Stimulated activated CD8-positive, alpha-beta memory T cell treated with anti-CD3 and anti-CD28 coated beads, Interleukin-7, amount 100 ng/mL, for 1 hour (primary cell): ENCODE results near the gene MYOF.
"Not testable (repeated sequence)": the region's sequence is repeated elsewhere in the genome, so short reads cannot be mapped to it uniquely, and the experiment has no call there.

ENCODE experiments used
- DNase-seq, 2 donors: peaks; one replicate each; pipeline ENCODE4 v3.0.0-alpha.2; 2020; ENCODE audit warnings: low read depth in 2 of 2

MYOF gene

DNA sequence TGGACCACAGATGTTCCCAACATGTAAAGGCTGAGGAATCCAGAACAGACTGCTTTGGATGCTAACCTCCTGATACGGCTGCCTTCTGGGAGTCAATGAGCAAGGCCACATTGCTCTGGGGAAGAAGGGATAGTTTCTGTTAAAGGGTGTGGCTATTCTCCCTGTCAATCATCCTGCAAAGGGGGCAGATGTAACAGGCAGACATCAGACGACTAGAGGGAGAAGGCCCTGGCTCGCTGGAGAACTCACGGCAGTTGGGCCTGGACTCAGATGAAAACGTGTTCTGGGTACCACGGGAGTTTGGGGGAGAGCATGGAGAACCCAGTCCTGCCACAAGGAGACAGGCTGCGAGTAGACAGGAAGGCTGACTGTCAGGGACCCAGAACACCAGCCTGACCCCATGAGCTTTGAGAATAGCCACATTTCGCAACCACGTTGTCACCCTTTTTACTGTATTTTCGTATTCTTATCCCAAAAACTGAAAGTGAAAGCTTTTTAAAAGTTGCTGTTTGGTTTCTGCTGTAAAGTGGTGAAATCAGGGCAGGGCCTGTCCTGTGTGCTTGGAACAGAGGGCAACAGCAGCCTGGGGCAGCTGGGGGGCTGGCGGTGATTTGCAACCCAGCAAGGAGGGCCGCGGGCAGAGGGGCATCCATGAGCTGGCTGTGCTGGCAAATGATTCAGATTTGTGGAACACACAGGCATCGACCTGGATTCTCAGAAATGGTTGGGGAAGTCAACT is 95.3 kb downstream of the MYOF start:
- no peak for DNase-seq

DNA sequence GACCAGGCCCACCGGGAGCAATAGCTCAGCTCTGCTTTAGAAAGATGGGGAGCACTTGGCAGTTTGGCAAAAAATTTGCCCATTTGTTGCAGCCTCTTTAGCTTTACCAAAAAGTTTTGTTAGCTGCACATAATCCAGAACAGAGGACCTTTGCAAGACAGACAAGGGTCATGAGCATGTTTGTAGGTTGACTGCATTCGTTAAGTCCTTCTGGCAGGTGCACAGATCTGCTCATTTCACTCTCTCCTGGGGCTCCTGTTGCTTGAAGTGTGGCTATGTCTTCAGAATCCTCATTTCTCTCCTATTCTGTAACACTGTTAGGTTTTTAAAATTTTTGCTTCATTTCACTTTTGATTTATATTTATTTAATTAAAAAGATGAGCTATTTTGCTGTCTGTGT is 96.8 kb downstream of the MYOF start:
- no peak for DNase-seq

DNA sequence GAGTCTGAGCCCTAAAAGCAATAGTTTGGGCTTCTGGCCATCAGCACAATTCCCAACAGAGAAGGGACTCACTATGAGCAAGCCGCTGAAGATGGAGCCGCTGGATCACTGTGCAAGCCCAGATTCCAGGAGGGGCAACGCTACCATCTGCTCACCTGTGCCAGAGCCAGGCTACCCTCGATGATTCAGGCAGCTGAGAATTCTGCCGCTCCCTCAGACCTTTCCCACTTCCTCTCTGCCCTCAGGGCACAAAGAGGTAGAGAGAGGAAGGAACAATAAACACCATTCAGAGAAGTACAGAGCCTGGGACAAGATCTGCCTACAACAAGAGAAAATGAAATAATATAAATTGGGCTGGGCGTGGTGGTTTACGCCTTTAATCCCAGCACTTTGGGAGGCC is 98.1 kb downstream of the MYOF start:
- no peak for DNase-seq

DNA sequence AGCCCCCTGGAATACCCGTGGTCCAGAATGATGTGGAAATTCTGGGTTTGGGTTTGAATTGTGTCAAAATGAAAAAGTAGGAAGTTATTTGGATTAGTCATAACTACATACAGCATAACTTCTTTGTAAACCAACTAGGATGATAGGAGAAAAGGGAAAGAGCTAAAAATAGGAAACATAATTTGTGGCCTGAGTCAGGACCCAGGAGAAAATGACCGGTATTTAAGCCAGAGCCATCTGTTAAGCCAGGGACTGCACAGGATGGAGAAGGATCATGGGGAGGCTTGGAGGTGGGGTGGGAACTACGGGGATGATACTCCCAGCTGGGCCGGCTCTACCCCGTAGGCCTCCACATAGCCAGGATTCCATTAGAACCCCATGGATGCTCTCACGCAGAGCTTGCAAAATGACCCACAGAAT is 98.6 kb downstream of the MYOF start:
- no peak for DNase-seq

DNA sequence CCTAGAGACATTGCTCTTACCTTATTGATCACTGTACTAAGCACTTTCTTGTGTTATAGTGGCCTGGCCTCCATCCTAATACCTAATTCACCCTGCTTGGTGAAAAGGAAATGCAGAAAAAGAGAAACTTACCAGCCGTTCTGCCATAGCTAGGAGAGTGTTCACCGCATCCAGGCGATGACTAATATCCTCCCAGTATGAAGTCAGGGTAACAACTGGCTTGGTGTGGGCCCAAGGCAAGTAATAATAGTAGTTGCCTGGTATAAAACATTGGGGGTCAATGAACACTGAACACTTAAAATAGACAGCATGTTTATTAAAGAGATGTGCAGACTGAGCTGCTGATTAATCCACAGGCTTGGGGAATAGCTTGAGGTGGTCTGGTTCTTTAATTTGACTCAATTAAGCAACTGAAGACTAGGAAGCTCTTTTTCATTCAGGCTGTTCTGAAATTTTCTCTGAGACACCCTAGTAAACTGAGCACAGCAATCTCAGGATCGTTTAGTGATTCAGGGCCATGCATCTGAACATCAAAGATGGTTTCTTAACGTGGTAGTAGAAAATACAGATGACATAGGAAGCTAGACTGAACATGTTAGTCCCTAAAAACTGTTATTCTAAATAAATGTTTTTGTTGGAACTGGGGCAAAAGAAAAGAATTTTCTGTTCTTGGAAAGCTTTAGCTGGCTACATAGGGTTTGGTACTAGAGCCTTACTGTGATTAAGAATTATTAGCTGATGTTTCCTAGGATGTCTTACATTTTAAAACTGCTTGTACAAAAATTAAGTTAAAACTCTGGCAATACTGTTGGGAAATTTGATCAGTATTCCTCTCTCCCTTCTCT is 102.2 kb downstream of the MYOF start:
- no peak for DNase-seq

DNA sequence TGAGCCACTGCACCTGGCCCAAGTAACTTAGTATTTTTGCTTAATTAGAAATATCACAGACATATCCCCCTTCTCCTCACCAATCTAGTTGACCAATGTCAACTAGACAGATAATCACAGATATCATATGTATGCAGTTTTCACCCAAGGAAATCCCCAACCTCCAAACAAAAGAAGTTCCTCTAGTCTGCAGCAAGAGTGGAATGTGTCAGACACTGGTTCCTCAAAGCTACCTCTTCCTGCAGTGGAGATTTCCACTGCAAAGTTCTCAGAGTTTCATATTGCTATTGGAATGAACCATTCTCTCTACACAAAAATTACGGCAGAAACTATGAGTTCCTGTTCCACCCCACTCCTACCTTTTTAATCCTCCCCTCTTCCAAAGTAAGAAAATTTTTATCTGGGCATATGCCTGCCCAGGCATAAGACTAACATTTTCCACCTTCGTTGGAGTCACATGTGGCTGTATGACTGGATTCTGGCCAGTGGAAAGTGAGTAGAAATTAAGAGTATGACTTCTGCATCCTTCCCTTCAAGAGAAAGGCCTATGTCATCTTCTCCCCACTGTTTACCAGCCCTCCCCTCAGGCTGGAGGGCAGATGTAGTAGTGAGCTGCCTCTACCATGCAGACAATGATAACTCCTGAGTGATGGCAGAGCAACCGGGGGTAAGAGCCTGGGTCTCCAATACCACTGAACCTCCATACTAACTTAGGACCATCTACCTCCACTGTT is 103.0 kb downstream of the MYOF start:
- no peak for DNase-seq

DNA sequence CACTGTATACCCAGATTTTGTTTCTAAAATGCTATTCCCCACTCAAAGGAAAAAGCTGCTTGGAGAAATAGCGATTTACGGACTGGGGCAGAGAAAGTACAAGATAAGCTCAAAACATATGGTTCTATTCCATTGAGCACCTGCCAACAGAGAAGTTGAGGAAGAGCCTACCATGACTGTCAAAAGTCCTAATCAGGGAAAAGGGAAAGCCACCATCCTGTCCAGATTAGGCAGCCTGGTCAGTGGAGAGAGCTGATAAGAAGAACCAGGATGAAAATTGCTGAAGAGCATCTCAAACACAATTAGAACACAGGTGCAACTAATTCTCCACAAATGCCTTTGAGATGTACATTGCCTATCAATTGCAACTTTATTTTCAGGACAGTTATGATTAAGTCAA is 104.1 kb downstream of the MYOF start:
- DNase-seq: no peak

DNA sequence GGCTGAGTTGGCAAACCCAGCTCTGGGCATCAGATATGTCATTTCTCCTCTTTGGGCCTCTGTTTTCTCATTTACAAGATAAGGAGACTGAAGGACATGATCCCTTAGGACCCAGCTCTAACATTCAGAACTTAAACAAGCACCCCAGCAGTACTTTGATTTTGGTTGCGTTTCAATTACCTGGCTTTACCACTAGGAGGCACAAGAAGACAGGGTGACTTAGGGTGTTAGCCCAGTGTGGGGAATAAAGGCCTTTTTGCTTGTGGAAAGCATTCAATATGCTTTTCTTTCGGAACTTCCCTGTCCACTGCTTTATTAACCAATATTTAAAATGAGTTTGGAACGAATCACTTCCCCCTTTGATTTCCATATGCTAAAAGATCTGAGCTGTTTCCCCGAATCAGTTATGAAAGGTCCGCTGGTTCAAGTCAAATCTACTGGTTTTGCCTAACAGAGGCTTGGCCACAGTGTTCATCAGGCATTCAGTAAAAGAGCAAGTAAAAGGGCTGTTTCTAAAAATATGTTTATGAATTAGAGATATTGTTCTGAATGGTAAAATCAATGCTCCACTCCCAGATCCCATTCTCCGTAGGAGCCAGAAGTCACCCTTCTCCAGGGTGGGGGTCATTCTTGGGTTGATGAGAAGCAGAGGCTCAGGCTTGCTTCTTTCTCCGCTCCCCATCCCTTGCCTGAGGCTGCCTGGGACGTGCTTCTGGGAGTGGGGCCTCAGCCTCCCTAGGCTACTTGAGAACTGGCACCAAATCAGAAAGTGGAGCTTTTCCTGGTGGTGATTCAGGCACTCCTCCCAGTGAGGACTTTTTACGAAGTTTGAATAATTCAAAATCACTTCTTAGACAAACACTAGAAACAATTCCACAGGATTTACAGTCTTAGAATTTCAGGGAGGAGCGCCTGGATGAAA is 105.5 kb downstream of the MYOF start:
- DNase-seq: no peak

DNA sequence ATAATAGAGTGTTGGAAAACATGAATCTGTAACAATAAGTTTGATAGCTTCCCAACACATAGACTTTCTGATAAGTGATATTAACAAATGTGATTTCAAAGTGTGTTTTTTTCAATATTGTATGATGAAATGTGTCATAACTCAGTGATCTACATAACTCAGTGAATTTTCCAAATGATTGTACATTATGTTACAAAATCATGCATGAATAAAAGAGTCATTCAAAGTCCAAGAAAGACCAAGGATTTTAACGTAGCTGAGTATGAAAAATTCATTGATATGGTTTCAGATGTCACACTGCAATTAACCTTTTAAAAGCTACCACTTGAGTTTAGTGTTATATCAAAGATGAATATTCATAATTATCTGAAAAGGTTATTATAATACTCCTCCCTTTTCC is 111.2 kb downstream of the MYOF start:
- no peak for DNase-seq

DNA sequence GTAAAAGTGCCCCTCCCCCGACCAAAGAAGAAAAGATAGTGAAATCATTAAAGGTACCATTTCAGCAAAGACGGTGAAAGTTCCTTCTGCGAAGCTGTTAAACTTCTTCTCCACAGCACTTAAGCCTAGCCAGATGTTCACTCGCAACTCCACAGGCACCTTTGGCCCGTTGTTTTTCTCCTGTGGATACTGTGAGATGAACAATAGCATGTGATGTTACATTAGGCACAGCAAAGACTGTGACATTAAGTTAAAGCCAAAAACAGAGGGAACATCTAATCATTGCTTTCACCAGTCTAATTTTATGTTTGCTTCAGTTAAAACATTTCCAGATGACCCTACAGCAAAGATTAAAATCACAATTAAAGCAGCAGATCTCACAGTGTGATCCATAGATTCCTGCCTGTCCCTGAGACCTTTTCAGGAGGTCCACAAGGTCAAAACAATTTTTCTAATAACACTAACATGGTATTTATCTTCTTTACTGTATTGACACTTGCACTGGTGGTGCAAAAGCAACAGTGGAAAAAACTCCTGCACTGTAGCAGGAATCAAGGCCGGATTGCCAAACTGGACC is 112.5 kb downstream of the MYOF start:
- DNase-seq: no peak

DNA sequence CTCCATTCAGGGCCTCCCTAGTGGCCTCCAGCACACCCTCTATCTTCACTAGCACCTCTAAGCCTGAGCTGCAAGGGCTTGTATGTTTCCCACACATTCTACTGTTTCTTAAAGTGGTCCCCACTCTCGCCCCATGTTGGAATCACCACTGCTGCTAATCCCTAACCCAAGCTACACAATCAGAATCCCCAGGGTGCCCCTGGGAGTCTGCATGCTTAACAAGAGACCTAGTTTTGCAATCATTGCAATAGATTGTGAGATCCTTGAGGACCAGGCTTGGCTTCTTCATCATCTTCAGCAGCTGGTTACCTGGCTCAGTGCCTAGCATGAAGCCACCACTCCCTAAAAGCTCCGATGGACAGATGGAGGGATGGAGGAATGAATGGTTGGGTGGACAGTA is 113.9 kb downstream of the MYOF start:
- no peak for DNase-seq

DNA sequence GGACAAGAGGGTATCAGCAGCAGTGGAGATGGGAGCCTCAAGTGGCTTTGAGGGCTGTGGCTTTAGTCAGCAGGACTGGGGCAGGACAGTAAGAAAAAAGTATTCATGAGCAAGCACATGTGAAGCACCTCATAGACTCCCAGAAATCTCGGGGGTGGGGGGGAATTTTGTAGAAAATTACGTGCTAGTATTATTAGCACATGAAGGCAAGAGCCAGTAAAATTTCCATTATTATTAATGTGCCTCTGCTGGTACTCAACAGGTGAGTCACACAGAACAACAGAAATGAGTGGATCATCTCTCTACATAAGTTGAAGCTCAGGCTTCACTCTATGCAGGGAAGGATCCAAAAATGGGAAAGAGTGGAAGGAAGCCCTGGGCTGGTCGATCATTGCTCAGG is 114.5 kb downstream of the MYOF start:
- DNase-seq: no peak

DNA sequence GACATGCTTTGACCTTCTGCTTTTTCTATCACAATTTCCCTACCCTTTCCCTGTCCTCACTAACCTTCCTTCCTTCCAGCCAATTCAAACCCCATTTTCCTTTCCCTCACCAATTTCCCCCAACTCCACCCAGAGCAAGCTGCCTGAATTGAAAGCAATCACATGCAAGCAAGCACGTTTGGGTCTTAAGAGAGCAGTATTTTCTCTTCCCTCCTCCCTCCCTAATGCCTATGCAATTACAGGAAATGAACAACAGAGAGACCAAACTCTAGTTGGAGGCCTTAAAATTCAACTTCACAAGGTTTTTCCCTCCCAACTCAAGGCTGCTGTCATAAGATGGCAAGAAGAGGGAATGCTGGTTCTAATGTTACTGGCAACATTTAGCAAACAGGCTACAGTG is 117.2 kb downstream of the MYOF start:
- no peak for DNase-seq

DNA sequence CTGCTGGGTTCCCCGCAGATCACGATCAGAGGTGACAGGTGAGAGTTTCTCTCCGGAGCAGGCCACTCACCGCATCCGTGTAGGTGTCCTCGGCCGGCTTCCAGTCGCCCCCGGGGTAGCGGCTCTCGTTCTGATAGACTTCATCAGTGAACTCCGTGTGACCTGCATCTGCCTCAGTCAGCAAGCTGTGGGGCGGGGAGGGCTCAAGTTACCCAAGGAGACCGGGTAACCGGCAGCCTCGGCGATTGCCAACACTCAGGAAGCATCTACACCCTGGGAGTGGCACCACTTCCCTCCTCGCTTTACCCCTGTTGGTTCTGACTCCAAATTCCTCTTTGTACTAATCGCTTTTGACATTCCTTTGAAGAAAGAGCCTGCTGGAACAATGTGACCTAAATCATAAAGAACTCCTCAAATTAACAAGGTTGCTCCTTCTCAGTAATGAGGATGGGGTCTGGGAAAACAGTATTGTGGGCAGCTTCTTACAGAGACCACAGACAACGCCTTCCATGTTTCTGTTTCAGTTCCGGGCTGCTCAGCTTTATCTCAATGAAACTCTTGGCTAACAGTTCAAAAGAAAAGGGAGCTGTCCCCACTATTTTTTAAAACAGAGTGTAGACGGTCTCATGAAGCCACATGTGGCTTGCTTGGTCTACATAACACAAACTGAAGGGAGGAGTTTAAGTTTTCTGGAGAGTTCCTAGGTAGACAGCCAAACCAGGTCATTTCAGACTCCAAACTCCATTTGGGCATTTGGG is 118.1 kb downstream of the MYOF start:
- no peak for DNase-seq

DNA sequence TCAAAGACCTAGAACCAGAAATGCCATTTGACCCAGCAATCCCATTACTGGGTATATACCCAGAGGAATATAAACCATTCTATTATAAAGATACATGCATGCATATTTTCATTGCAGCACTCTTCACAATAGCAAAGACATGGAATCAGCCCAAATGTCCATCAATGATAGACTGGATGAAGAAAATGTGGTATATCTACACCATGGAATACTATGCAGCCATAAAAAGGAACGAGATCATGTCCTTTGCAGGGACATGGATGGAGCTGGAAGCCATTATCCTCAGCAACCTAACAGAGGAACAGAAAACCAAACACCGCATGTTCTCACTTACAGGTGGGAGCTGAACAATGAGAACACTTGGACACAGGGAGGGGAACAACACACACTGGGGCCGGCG is 123.7 kb downstream of the MYOF start:
- not testable (repeated sequence) for DNase-seq

DNA sequence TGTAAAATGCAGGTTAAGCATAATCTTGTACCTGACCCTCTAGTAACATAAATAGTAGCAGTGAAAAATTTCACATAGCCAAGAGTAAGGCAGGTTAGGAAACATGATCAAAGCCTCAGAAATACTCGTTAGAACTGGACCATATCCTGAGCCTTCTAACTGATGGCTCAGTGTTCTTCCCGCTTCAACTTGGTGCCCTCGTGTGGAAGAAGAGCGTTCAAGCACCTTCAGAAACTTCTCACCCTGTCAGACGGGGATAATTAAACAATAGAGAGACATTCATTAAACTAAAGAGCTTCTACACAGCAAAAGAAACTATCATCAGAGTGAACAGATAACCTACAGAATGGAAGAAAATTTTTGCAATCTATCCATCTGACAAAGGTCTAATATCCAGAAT is 124.5 kb downstream of the MYOF start:
- no peak for DNase-seq

DNA sequence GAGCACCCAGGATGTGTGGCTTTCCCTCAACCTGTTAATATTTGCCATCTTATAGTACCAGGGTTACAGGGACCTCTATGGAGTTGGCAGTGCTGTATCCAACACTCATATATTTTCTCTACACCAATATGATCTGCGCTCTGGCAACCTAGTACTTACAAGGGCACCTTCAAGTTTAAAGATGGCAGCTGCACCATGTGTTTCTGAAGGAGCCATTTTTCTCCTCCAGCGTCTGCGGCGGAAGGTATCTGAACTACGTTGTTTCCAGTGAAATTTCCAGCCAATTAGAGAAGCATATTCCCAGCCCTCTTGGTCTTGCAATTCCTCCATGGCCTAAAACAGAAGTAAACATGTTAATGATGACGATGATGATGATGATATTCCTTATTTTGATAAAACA is 125.6 kb downstream of the MYOF start:
- no peak for DNase-seq

DNA sequence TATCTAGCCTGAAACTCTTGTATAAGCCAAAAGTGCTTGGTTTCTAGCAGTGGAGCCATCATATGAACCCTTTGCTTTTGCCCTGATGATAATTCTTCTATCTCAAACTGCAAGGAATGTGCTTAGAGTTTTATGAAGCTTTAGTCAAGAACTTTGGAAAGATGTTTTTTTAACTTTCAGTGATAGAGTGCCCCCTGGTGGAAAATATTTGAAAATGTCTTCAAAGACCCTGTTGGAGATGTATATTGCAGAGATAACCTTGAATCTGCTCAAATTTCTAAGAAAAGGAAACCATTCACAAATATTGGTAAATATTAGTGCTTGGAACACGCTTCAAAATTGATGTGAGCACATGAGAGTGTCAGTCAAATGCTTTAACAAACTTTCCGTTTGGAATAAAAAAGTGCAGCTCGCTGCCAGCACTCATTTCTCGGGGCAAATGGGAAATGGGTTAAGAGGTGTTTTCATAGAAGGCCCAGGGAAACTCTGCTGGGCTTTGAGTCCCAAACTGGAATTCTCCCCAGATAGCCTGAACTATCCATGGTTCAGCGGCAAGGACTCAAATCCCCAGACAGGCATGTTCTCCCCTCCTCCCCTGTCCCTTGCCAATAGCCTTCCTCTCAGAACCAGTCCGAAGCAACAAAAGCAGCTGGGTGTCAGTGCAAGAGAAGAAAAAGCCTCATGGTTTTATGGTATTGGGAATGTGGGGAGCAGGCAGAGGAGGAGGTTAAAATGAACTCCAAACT is 129.3 kb downstream of the MYOF start:
- DNase-seq: no peak

DNA sequence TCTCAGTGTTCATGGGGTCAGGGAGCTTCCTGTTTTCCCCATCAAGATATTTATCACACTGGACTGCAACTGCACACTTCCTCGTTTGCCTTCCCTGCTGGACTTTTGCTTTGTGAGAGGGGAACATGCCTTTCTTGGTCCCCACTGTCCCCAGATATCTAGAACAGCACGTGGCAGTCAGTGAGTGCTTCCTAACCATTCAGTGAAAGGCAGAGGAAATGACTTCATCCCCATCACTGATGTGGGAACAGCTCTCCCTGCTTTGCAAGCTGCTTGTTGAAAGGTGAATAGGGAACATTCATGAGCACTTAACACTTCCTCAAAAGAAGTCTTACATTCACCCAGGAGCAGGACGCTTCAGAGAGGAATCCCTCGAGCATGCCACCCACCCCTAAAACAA is 135.4 kb downstream of the MYOF start:
- no peak for DNase-seq

DNA sequence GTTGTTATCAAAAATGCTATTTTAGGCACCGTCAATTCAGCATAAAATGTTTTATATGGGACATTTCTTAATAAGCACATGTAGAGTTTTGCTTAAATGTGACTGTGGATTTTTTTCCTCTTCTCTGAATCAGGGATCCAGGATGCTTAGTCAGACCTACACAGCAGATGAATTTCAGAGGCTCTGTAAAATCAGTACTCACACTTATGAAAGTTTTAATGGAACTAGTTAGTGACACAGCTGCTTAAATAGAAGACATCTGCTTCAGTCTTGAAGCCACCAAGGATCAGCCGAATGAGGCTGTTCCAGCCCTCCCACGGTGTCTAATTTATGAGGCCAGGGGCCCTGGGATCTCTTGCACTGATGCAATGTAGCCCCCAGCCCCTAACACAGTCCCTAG is 136.0 kb downstream of the MYOF start:
- DNase-seq: no peak
